Activated CD8-positive, alpha-beta memory T cell treated with anti-CD3 and anti-CD28 coated beads for 36 hours (primary cell): Measurements from ENCODE around the gene JADE2. TPM values are rescaled to one million over a fixed set of nuclear protein-coding genes. Genes with fewer than 3 reads are reported as not detected.

Source experiments
- CTCF ChIA-PET: fragments of 350-600 bp; sonication (Branson Sonifier 250); formaldehyde crosslinking; loops from one replicate; lab custom pipeline; 2021; ENCODE audit warnings: antibody characterized with exemption; lab: Charles Lee
- POLR2A ChIA-PET: fragments of 350-600 bp; sonication (Branson Sonifier 250); formaldehyde crosslinking; loops from one replicate; lab custom pipeline; 2021; ENCODE audit warnings: antibody characterized with exemption; lab: Charles Lee
- total RNA-seq, 2 experiments: library from RNA; stranded (reverse); gene quantifications; one replicate each; pipeline ENCODE4 v1.2.3, GENCODE V29; 2021

Gene JADE2
- total RNA-seq, 2 experiments from 2014 or later: 71.5 to 74.2 TPM

- POLR2A ChIA-PET: interaction anchor here (1.1 to 2.7 kb wide), 5 partner anchors 11 to 329 kb away, joined by 3 to 11 read pairs (median 4); partner anchors contain the start of genes CDKN2AIPNL and PPP2CA
- CTCF ChIA-PET: interaction anchor here (0.6 to 1.7 kb wide), 8 partner anchors 12 to 1475 kb away, joined by 3 to 7 read pairs (median 4); partner anchors contain the start of gene CDKN2AIPNL
Observed at GRCh38 chr5:134555223-134555889, 29.9 kb downstream of the JADE2 start.

GRCh38 chr5:134555890-134556311 lies 30.4 kb downstream of the JADE2 start:
- CTCF ChIA-PET: interaction anchor here (0.6 to 1.7 kb wide), 6 partner anchors 28 to 1476 kb away, joined by 3 to 7 read pairs (median 5); partner anchors contain the start of gene CDKN2AIPNL
- POLR2A ChIA-PET: interaction anchor here (1.1 to 2.7 kb wide), 5 partner anchors 12 to 330 kb away, joined by 3 to 11 read pairs (median 4); partner anchors contain the start of genes CDKN2AIPNL and PPP2CA

GRCh38 chr5:134556588-134556987 lies 31.1 kb downstream of the JADE2 start:
- POLR2A ChIA-PET: interaction anchor here (0.6 to 2.7 kb wide), 6 partner anchors 13 to 347 kb away, joined by 3 to 11 read pairs (median 4); partner anchors contain the start of genes CDKN2AIPNL and PPP2CA
- CTCF ChIA-PET: interaction anchor here (0.6 to 1.7 kb wide), 4 partner anchors 29 to 133 kb away, joined by 3 to 7 read pairs (median 4); no protein-coding TSS in a partner anchor

- CTCF ChIA-PET: interaction anchor here (0.6 kb wide), 1 partner anchor 132 kb away, joined by 3 read pairs; no protein-coding TSS in a partner anchor
Observed at GRCh38 chr5:134556994-134557393, 31.5 kb downstream of the JADE2 start.

GRCh38 chr5:134559672-134560071 lies 34.2 kb downstream of the JADE2 start:
- CTCF ChIA-PET: interaction anchor here (1.0 to 1.8 kb wide), 4 partner anchors 11 to 32 kb away, joined by 3 to 7 read pairs (median 6); no protein-coding TSS in a partner anchor
- POLR2A ChIA-PET: no interaction called here

More at GRCh38 chr5:134556994-134557393, 31.5 kb downstream of the JADE2 start:
- POLR2A ChIA-PET: interaction anchor here (0.6 kb wide), 1 partner anchor 347 kb away, joined by 5 read pairs; no protein-coding TSS in a partner anchor

- CTCF ChIA-PET: interaction anchor here (1.1 to 1.8 kb wide), 3 partner anchors 17 to 33 kb away, joined by 5 to 7 read pairs (median 6); no protein-coding TSS in a partner anchor
- POLR2A ChIA-PET: no interaction called here
Observed at GRCh38 chr5:134560698-134561097, 35.2 kb downstream of the JADE2 start.

GRCh38 chr5:134561871-134562296 lies 36.4 kb downstream of the JADE2 start:
- POLR2A ChIA-PET: no interaction called here

GRCh38 chr5:134563221-134563620 lies 37.8 kb downstream of the JADE2 start:
- ChIA-PET POLR2A (no interaction called here), CTCF (interaction anchor here (0.7 kb wide), 1 partner anchor 195 kb away, joined by 3 read pairs; no protein-coding TSS in a partner anchor)

More at GRCh38 chr5:134561871-134562296, 36.4 kb downstream of the JADE2 start:
- CTCF ChIA-PET: no interaction called here

GRCh38 chr5:134563962-134564361 lies 38.5 kb downstream of the JADE2 start:
- POLR2A ChIA-PET: no interaction called here
- CTCF ChIA-PET: interaction anchor here (0.6 kb wide), 1 partner anchor 407 kb away, joined by 3 read pairs; no protein-coding TSS in a partner anchor

GRCh38 chr5:134564396-134564795 lies 38.9 kb downstream of the JADE2 start:
- ChIA-PET CTCF (interaction anchor here (0.6 to 2.0 kb wide), 3 partner anchors 13 to 406 kb away, joined by 3 to 6 read pairs (median 3); no protein-coding TSS in a partner anchor), POLR2A (no interaction called here)

GRCh38 chr5:134565791-134566740 lies 40.6 kb downstream of the JADE2 start:
- POLR2A ChIA-PET: no interaction called here

GRCh38 chr5:134566741-134567221 lies 41.3 kb downstream of the JADE2 start:
- ChIA-PET POLR2A (no interaction called here), CTCF (interaction anchor here (1.3 kb wide), 1 partner anchor 12 kb away, joined by 5 read pairs; no protein-coding TSS in a partner anchor)

More at GRCh38 chr5:134565791-134566740, 40.6 kb downstream of the JADE2 start:
- CTCF ChIA-PET: interaction anchor here (1.5 to 2.0 kb wide), 2 partner anchors 12 to 21 kb away, joined by 3 to 6 read pairs; no protein-coding TSS in a partner anchor

- CTCF ChIA-PET: interaction anchor here (1.3 kb wide), 1 partner anchor 11 kb away, joined by 5 read pairs; no protein-coding TSS in a partner anchor
- POLR2A ChIA-PET: no interaction called here
Observed at GRCh38 chr5:134567641-134568336, 42.3 kb downstream of the JADE2 start.

- POLR2A ChIA-PET: no interaction called here
- CTCF ChIA-PET: no interaction called here
Observed at GRCh38 chr5:134568337-134568700, 42.8 kb downstream of the JADE2 start.

- CTCF ChIA-PET: interaction anchor here (0.5 kb wide), 1 partner anchor 194 kb away, joined by 4 read pairs; no protein-coding TSS in a partner anchor
- POLR2A ChIA-PET: no interaction called here
Observed at GRCh38 chr5:134568761-134569695, 43.6 kb downstream of the JADE2 start.

GRCh38 chr5:134569758-134570364 lies 44.4 kb downstream of the JADE2 start:
- ChIA-PET CTCF (no interaction called here), POLR2A (no interaction called here)
